Testis (tissue), 3 donors: ENCODE measurements around the gene CEP55. TPM values are rescaled to one million over a fixed set of nuclear protein-coding genes. Genes with fewer than 3 reads are reported as not detected.
A peak's percentile ranks its signal among the peaks of the same experiment; 100 is the strongest.

Experiments used
- DNase-seq: peaks from one replicate; pipeline ENCODE4 v3.0.0-alpha.2; 2019
- H3K27ac ChIP-seq, 2 donors: fragments of 200-600 bp; sonication (generic); one replicate each; pipeline ENCODE4 v1.5.1; 2019
- H3K27me3 ChIP-seq: fragments of 200-600 bp; sonication (generic); one replicate; pipeline ENCODE4 v1.5.1; 2019
- H3K36me3 ChIP-seq: fragments of 200-600 bp; sonication (generic); one replicate; pipeline ENCODE4 v1.5.1; 2017; ENCODE audit warnings: low read depth; ENCODE audit errors: missing control alignments
- H3K4me1 ChIP-seq: fragments of 200-600 bp; sonication (generic); one replicate; pipeline ENCODE4 v1.5.1; 2019
- H3K4me3 ChIP-seq, 2 donors: fragments of 200-600 bp; sonication (generic); one replicate each; pipeline ENCODE4 v1.5.1; 2017 to 2019
- H3K9me3 ChIP-seq: fragments of 200-600 bp; sonication (generic); one replicate; pipeline ENCODE4 v1.5.1; 2017
- POLR2A ChIP-seq: fragments of 450-650 bp; IDR thresholded peaks from one replicate; pipeline ENCODE4 v1.6.1; 2017; ENCODE audit warnings: antibody characterized with exemption, mild to moderate bottlenecking, moderate library complexity
- WGBS, 2 donors: methylation state at CpG; one replicate each; pipeline ENCODE4 v1.1.5; 2018; 5-methylcytosine and 5-hydroxymethylcytosine counted together
- intact Hi-C: fragments of 100-400 bp; cut with DNase I; formaldehyde crosslinking; loops from one replicate; pipeline ENCODE4 v1.15.1; 2023; ENCODE audit warnings: low total_unique reads
- polyA plus RNA-seq: library from polyadenylated mRNA; stranded (reverse); fragments of 350-450 nt; fragmentation: Illumina TruSeq; extraction: RNeasy Lipid Tissue Mini Kit (QIAGEN cat#74804); gene quantifications from one replicate; pipeline ENCODE4 v1.2.3, GENCODE V29; 2014; ENCODE audit warnings: low read depth, low replicate concordance; ENCODE audit not compliant: insufficient read depth
- total RNA-seq, 2 donors: library from RNA; depleted of rRNA; stranded (reverse); fragments of >200 nt; gene quantifications; one replicate each; pipeline ENCODE4 v1.2.3, GENCODE V29; 2016
- TF ChIP-seq, protein P1 (sequence below), 3 experiments: fragments of 450-650 bp in 2 of 3; fragments of 200-600 bp in 1 of 3; sonication (generic) in 1 of 3; IDR thresholded peaks; one replicate each; pipeline ENCODE4 v1.5.1; 2016 to 2019; ENCODE audit warnings: antibody characterized with exemption in 3 of 3, mild to moderate bottlenecking in 2 of 3, moderate library complexity in 1 of 3

CEP55 gene
- total and polyA plus RNA-seq, 3 donors from 2014 or later: 14.1 to 28.1 (median 15.5) TPM

DNA sequence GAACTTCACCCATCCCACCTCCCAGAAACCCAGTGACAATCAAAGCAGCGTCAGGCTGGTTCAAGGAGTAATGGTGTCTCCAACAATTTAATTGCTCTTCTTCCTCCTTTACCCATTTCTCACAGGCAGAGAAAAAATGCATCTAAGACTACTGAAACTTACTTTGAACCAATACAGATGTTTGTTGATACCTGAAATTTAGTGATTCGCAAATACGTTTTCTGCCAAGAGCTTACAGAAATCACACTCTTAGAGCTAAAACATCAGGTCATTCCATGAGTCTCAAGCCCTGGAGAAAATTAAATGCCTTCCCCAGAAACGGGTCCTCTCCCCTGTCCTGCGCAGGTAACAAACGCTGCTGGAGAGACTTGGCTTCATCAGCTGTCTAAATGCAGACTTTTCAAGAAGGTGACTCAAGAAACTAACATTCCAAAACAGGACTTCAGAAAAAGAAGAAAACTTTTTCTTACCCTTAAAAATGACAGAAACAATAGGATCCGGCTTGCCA, 14.7 kb upstream of the CEP55 start:
- WGBS, 2 donors: 13 to 15% methylated on average over 7 of the region's 7 CpGs
- Histone ChIP-seq H3K9me3 (no peaks in the 10 kb centered on the region), H3K27me3 (no peaks in the 10 kb centered on the region), H3K4me3 (peak overlapping the region; percentile 25 to 67), H3K27ac (peak overlapping the region; percentile 85 to 88), H3K36me3 (no peaks in the 10 kb centered on the region), H3K4me1 (peaks cover 3% of the 10 kb centered on the region)
- intact Hi-C loops: loop anchor here (5.0 kb wide), 1 partner anchor 104 kb away; no protein-coding TSS in a partner anchor
- DNase-seq: no peak
- TF ChIP-seq, protein P1, sequence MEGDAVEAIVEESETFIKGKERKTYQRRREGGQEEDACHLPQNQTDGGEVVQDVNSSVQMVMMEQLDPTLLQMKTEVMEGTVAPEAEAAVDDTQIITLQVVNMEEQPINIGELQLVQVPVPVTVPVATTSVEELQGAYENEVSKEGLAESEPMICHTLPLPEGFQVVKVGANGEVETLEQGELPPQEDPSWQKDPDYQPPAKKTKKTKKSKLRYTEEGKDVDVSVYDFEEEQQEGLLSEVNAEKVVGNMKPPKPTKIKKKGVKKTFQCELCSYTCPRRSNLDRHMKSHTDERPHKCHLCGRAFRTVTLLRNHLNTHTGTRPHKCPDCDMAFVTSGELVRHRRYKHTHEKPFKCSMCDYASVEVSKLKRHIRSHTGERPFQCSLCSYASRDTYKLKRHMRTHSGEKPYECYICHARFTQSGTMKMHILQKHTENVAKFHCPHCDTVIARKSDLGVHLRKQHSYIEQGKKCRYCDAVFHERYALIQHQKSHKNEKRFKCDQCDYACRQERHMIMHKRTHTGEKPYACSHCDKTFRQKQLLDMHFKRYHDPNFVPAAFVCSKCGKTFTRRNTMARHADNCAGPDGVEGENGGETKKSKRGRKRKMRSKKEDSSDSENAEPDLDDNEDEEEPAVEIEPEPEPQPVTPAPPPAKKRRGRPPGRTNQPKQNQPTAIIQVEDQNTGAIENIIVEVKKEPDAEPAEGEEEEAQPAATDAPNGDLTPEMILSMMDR (IDR thresholded peaks at IDR 0.05): no peak
- TF ChIP-seq POLR2A: no peak

DNA sequence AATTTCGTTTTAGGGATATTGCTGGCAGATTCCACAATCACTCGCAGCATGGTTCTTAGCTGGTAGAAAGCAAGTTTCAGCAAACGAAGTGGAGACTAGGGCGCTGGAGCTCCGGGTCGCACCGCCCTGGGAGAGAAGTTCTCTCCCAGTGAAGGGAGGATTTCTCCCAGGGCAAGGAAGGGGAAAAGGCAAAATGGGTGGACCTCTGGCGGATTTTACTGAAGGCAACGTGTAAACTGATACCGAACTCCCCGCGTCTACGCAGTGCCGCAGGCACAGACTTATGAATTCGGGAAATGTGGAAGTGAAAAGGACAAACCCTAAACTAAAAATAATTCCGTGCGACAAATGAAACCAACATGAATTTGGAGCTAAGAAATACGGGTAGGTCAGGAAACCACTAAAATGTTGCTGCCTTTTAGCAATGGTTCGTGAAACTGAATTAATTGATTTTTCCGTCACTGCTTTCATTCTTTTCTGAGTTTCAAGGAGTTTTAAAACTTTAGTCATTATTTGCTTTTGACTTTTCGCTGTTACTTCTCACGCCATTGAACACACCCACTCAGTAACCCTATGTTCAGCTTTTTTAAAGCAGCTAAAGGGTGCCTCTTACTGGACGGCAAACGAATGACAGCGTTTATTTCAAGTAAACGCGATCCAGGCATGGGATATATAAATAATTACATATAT, 14.1 kb upstream of the CEP55 start, which contains the start of gene MYOF:
Gene MYOF, minus strand, starts transcription at position 190 of the 690 bp plus-strand sequence. Its CDS starts 140 bp downstream, at position 50.
- TF ChIP-seq, protein P1 (IDR thresholded peaks at IDR 0.05): peak; percentile 43 to 61 (median 57)
- no peak for TF ChIP-seq POLR2A
- peaks cover 3% of the 10 kb centered on the region for H3K4me1 ChIP-seq
- no peaks in the 10 kb centered on the region for H3K9me3 ChIP-seq
- H3K27me3 ChIP-seq: no peaks in the 10 kb centered on the region
- no peaks in the 10 kb centered on the region for H3K36me3 ChIP-seq
- peak within 1 kb of the TSS; percentile 25 to 67 for H3K4me3 ChIP-seq
- peak within 1 kb of the TSS; percentile 85 to 88 for H3K27ac ChIP-seq
- intact Hi-C loops: loop anchor here (5.0 kb wide), 1 partner anchor 105 kb away; no protein-coding TSS in a partner anchor
- DNase-seq: peak; percentile 53
- WGBS, 2 donors: 0 to 1% methylated on average over 27 of the region's 27 CpGs

DNA sequence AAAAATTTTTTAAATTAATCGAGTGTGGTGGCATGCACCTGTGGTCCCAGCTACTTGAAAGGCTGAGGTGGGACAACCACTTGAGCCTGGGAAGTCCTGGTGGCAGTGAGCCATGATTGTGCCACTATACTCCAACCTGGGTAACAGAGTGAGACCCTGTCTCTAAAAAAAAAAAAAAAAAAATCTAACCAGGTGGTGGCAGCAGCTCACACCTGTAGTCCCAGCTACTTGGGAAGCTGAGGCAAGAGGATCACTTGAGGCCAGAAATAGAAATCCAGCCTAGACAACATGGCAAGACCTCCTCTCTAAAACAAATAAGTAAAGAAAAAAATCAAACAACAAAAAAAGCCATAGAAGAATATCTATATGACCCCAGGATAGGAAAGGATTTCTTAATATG, 10.7 kb upstream of the CEP55 start:
- Histone ChIP-seq H3K27ac (no peak overlapping the region), H3K27me3 (no peaks in the 10 kb centered on the region), H3K4me3 (no peak overlapping the region), H3K36me3 (no peaks in the 10 kb centered on the region), H3K4me1 (peaks cover 3% of the 10 kb centered on the region), H3K9me3 (no peaks in the 10 kb centered on the region)
- no peak for TF ChIP-seq POLR2A
- TF ChIP-seq, protein P1 (IDR thresholded peaks at IDR 0.05): no peak
- DNase-seq: no peak
- 31 to 53% methylated on average over 1 of the region's 1 CpG for WGBS, 2 donors
- intact Hi-C loops: no loop called here

DNA sequence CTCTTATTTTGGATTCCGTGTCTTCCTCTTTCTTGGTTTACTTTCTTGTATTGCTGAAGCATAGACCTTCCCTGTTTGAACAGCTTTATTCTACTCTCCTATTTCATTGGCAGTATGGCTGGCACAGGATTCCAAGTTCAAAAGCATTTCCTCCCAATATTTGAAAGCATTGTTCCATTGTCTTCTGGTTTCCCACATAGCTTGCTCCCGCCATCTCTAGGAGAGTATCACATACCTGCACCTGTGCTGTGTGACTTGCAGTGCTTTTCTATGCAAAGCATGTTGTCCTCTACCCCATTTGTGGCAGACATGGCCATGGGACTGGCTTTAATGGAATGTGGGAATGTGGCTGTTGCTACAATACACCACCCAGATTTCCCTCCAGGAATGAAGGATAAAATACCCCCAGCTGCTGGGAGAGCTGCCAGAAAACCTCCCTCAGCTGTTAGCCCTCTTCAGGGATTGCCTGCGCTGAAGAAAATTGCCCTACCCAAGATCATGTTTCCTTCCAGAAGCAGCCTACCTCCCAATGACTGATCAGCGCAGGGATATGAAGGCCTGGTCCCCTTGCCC, 7.4 kb upstream of the CEP55 start:
- no peaks in the 10 kb centered on the region for H3K36me3 ChIP-seq
- no peaks in the 10 kb centered on the region for H3K4me1 ChIP-seq
- WGBS, 2 donors: 87 to 88% methylated on average over 4 of the region's 4 CpGs
- H3K27me3 ChIP-seq: no peaks in the 10 kb centered on the region
- no peak overlapping the region for H3K4me3 ChIP-seq
- no peak for TF ChIP-seq POLR2A
- TF ChIP-seq, protein P1 (IDR thresholded peaks at IDR 0.05): no peak
- intact Hi-C loops: no loop called here
- DNase-seq: no peak
- no peak overlapping the region for H3K27ac ChIP-seq
- no peaks in the 10 kb centered on the region for H3K9me3 ChIP-seq
